GM21528 (cell line): ENCODE results near the gene CFAP251.

Source experiments
- ATAC-seq: cut with Tn5 transposase; IDR thresholded peaks from one replicate; pipeline ENCODE4 v1.9.1; 2021; ENCODE audit warnings: mild to moderate bottlenecking, moderate library complexity; ENCODE audit not compliant: unreplicated experiment, low FRiP score

Gene CFAP251

GRCh38 chr12:122001466-122002209 lies 83.2 kb downstream of the CFAP251 start:
- ATAC-seq = no peak

GRCh38 chr12:122003651-122004611 lies 85.5 kb downstream of the CFAP251 start:
- no peak for ATAC-seq

GRCh38 chr12:122004633-122005071 lies 86.3 kb downstream of the CFAP251 start:
- no peak for ATAC-seq

GRCh38 chr12:122005252-122005776 lies 86.9 kb downstream of the CFAP251 start:
- no peak for ATAC-seq

- ATAC-seq = no peak
These were observed 88.0 kb downstream of the CFAP251 start for GRCh38 chr12:122006186-122006926.

- ATAC-seq = no peak
These were observed 91.3 kb downstream of the CFAP251 start for GRCh38 chr12:122009741-122010140.

- ATAC-seq = no peak
These were observed 93.8 kb downstream of the CFAP251 start for GRCh38 chr12:122012184-122012583.

GRCh38 chr12:122013136-122013535 lies 94.7 kb downstream of the CFAP251 start:
- no peak for ATAC-seq

- ATAC-seq = no peak
These were observed 95.6 kb downstream of the CFAP251 start for GRCh38 chr12:122013791-122014590.

GRCh38 chr12:122014781-122015180 lies 96.4 kb downstream of the CFAP251 start:
- ATAC-seq = no peak

- no peak for ATAC-seq
These were observed 100.1 kb downstream of the CFAP251 start for GRCh38 chr12:122018457-122018856.

GRCh38 chr12:122018937-122019336 lies 100.5 kb downstream of the CFAP251 start:
- ATAC-seq = no peak

GRCh38 chr12:122020795-122021192 lies 102.4 kb downstream of the CFAP251 start:
- ATAC-seq = no peak

- no peak for ATAC-seq
These were observed 102.9 kb downstream of the CFAP251 start for GRCh38 chr12:122021193-122021821.

GRCh38 chr12:122021822-122022392 lies 103.5 kb downstream of the CFAP251 start, which contains the start of gene BCL7A:
BCL7A (plus strand) TSS chr12:122021884; CDS start chr12:122022092, 208 bp downstream.
- no peak for ATAC-seq

- ATAC-seq = no peak
These were observed 104.3 kb downstream of the CFAP251 start for GRCh38 chr12:122022393-122023338.

- no peak for ATAC-seq
These were observed 105.1 kb downstream of the CFAP251 start for GRCh38 chr12:122023339-122024131.
